Activated naive CD8-positive, alpha-beta T cell treated with anti-CD3 and anti-CD28 coated beads for 36 hours (primary cell): ENCODE measurements around the gene TMA7. TPM values are rescaled to one million over a fixed set of nuclear protein-coding genes. Genes with fewer than 3 reads are reported as not detected.
"Not testable (repeated sequence)": the region's sequence is repeated elsewhere in the genome, so short reads cannot be mapped to it uniquely, and the experiment has no call there.

Source experiments
- DNase-seq: peaks from one replicate; pipeline ENCODE4 v3.0.0; 2021
- H3K27ac Mint-ChIP-seq: one replicate; pipeline ENCODE4 v1.8.0; 2022; ENCODE audit warnings: mild to moderate bottlenecking, moderate library complexity, mixed read lengths
- H3K27me3 Mint-ChIP-seq: one replicate; pipeline ENCODE4 v1.8.0; 2022; ENCODE audit warnings: mild to moderate bottlenecking, mixed read lengths
- H3K36me3 Mint-ChIP-seq: one replicate; pipeline ENCODE4 v1.8.0; 2021; ENCODE audit warnings: mild to moderate bottlenecking, mixed read lengths
- H3K4me1 Mint-ChIP-seq: one replicate; pipeline ENCODE4 v1.8.0; 2021; ENCODE audit warnings: mixed read lengths
- H3K4me3 Mint-ChIP-seq: one replicate; pipeline ENCODE4 v1.8.0; 2022; ENCODE audit warnings: mild to moderate bottlenecking, moderate library complexity, mixed read lengths
- H3K9me3 Mint-ChIP-seq: one replicate; pipeline ENCODE4 v1.8.0; 2022; ENCODE audit warnings: mixed read lengths
- total RNA-seq, 2 experiments: library from RNA; stranded (reverse); gene quantifications; one replicate each; pipeline ENCODE4 v1.2.3, GENCODE V29; 2021

The TMA7 gene
- total RNA-seq, 2 experiments from 2014 or later = 398 to 421 TPM

- no peaks in the 10 kb centered on the region for H3K27me3 Mint-ChIP-seq
- H3K4me3 Mint-ChIP-seq = peak overlapping the region; percentile 81
- peaks cover 46% of the 10 kb centered on the region for H3K4me1 Mint-ChIP-seq
- H3K36me3 Mint-ChIP-seq = peaks cover 14% of the 10 kb centered on the region
- DNase-seq = peak; percentile 96
- no peaks in the 10 kb centered on the region for H3K9me3 Mint-ChIP-seq
- H3K27ac Mint-ChIP-seq = peak overlapping the region; percentile 98
Measured at GRCh38 chr3:48472923-48473616, 33.0 kb downstream of the TMA7 start.

GRCh38 chr3:48473617-48473952 lies 33.5 kb downstream of the TMA7 start:
- H3K27ac Mint-ChIP-seq = peak overlapping the region; percentile 98
- peaks cover 12% of the 10 kb centered on the region for H3K36me3 Mint-ChIP-seq
- no peak for DNase-seq
- peaks cover 44% of the 10 kb centered on the region for H3K4me1 Mint-ChIP-seq
- no peaks in the 10 kb centered on the region for H3K9me3 Mint-ChIP-seq
- H3K27me3 Mint-ChIP-seq = no peaks in the 10 kb centered on the region
- peak overlapping the region; percentile 81 for H3K4me3 Mint-ChIP-seq

- not testable (repeated sequence) for DNase-seq, H3K9me3 Mint-ChIP-seq, H3K27me3 Mint-ChIP-seq, H3K4me3 Mint-ChIP-seq, H3K36me3 Mint-ChIP-seq
- Mint-ChIP-seq H3K4me1 (peaks cover 44% of the 10 kb centered on the region), H3K27ac (peak overlapping the region; percentile 98)
Measured at GRCh38 chr3:48474031-48474430, 34.0 kb downstream of the TMA7 start.

- DNase-seq = no peak
- peaks cover 44% of the 10 kb centered on the region for H3K4me1 Mint-ChIP-seq
- no peaks in the 10 kb centered on the region for H3K9me3 Mint-ChIP-seq
- no peaks in the 10 kb centered on the region for H3K27me3 Mint-ChIP-seq
- peaks cover 7% of the 10 kb centered on the region for H3K36me3 Mint-ChIP-seq
- H3K27ac Mint-ChIP-seq = peak overlapping the region; percentile 71
- no peak overlapping the region for H3K4me3 Mint-ChIP-seq
Measured at GRCh38 chr3:48474619-48475018, 34.6 kb downstream of the TMA7 start.

GRCh38 chr3:48475188-48475587 lies 35.1 kb downstream of the TMA7 start:
- Mint-ChIP-seq H3K27me3 (no peaks in the 10 kb centered on the region), H3K27ac (peak overlapping the region; percentile 71), H3K4me1 (peaks cover 40% of the 10 kb centered on the region), H3K9me3 (no peaks in the 10 kb centered on the region), H3K36me3 (peaks cover 4% of the 10 kb centered on the region), H3K4me3 (peak overlapping the region; percentile 5)
- DNase-seq = no peak

GRCh38 chr3:48476426-48477053 lies 36.5 kb downstream of the TMA7 start:
- no peaks in the 10 kb centered on the region for H3K27me3 Mint-ChIP-seq
- H3K4me3 Mint-ChIP-seq = no peak overlapping the region
- no peak for DNase-seq
- H3K27ac Mint-ChIP-seq = no peak overlapping the region
- H3K9me3 Mint-ChIP-seq = no peaks in the 10 kb centered on the region
- peaks cover 35% of the 10 kb centered on the region for H3K4me1 Mint-ChIP-seq
- peaks cover 4% of the 10 kb centered on the region for H3K36me3 Mint-ChIP-seq

- Mint-ChIP-seq H3K4me3 (no peak overlapping the region), H3K27me3 (no peaks in the 10 kb centered on the region), H3K27ac (peak overlapping the region; percentile 89), H3K4me1 (peaks cover 30% of the 10 kb centered on the region), H3K9me3 (no peaks in the 10 kb centered on the region), H3K36me3 (peaks cover 2% of the 10 kb centered on the region)
- no peak for DNase-seq
Measured at GRCh38 chr3:48477959-48478520, 38.0 kb downstream of the TMA7 start.

- Mint-ChIP-seq H3K27ac (peak overlapping the region; percentile 89), H3K27me3 (no peaks in the 10 kb centered on the region), H3K4me3 (peak overlapping the region; percentile 47), H3K36me3 (peaks cover 2% of the 10 kb centered on the region), H3K9me3 (no peaks in the 10 kb centered on the region), H3K4me1 (peaks cover 23% of the 10 kb centered on the region)
- DNase-seq = peak; percentile 57
Measured at GRCh38 chr3:48478626-48479555, 38.8 kb downstream of the TMA7 start.

- not testable (repeated sequence) for DNase-seq, H3K9me3 Mint-ChIP-seq, H3K27ac Mint-ChIP-seq, H3K4me3 Mint-ChIP-seq, H3K36me3 Mint-ChIP-seq, H3K27me3 Mint-ChIP-seq
- peaks cover 20% of the 10 kb centered on the region for H3K4me1 Mint-ChIP-seq
Measured at GRCh38 chr3:48480891-48481290, 40.8 kb downstream of the TMA7 start.

- DNase-seq, H3K4me3 Mint-ChIP-seq, H3K9me3 Mint-ChIP-seq, H3K27me3 Mint-ChIP-seq, H3K36me3 Mint-ChIP-seq, H3K27ac Mint-ChIP-seq: not testable (repeated sequence)
- peaks cover 18% of the 10 kb centered on the region for H3K4me1 Mint-ChIP-seq
Measured at GRCh38 chr3:48482822-48483221, 42.8 kb downstream of the TMA7 start.

- H3K27ac Mint-ChIP-seq = no peak overlapping the region
- no peaks in the 10 kb centered on the region for H3K27me3 Mint-ChIP-seq
- no peak overlapping the region for H3K4me3 Mint-ChIP-seq
- H3K36me3 Mint-ChIP-seq = no peaks in the 10 kb centered on the region
- DNase-seq = no peak
- H3K9me3 Mint-ChIP-seq = no peaks in the 10 kb centered on the region
- no peaks in the 10 kb centered on the region for H3K4me1 Mint-ChIP-seq
Measured at GRCh38 chr3:48486952-48487351, 46.9 kb downstream of the TMA7 start.

GRCh38 chr3:48492461-48493202 lies 52.6 kb downstream of the TMA7 start:
- H3K4me1 Mint-ChIP-seq = no peaks in the 10 kb centered on the region
- H3K27me3 Mint-ChIP-seq = no peaks in the 10 kb centered on the region
- H3K9me3 Mint-ChIP-seq = no peaks in the 10 kb centered on the region
- no peak for DNase-seq
- no peak overlapping the region for H3K27ac Mint-ChIP-seq
- peaks cover 3% of the 10 kb centered on the region for H3K36me3 Mint-ChIP-seq
- H3K4me3 Mint-ChIP-seq = no peak overlapping the region

GRCh38 chr3:48493203-48493501 lies 53.1 kb downstream of the TMA7 start:
- Mint-ChIP-seq H3K27me3 (no peaks in the 10 kb centered on the region), H3K27ac (no peak overlapping the region), H3K4me1 (no peaks in the 10 kb centered on the region), H3K4me3 (no peak overlapping the region), H3K36me3 (peaks cover 7% of the 10 kb centered on the region), H3K9me3 (no peaks in the 10 kb centered on the region)
- no peak for DNase-seq
